Fibroblast of skin of abdomen (primary cell): Measurements from ENCODE around the gene WHAMM. TPM values are rescaled to one million over a fixed set of nuclear protein-coding genes. Genes with fewer than 3 reads are reported as not detected.
"Not testable (repeated sequence)": the region's sequence is repeated elsewhere in the genome, so short reads cannot be mapped to it uniquely, and the experiment has no call there.

Experiments
- DNase-seq: peaks from one replicate; pipeline ENCODE4 v3.0.0-alpha.2; 2013
- polyA plus RNA-seq, 2 experiments: library from polyadenylated mRNA; unstranded; fragments of 120-200 nt; gene quantifications; one replicate each; pipeline ENCODE4 v1.2.1, GENCODE V29; 2013; ENCODE audit not compliant: insufficient read length in 2 of 2

The WHAMM gene, protein sequence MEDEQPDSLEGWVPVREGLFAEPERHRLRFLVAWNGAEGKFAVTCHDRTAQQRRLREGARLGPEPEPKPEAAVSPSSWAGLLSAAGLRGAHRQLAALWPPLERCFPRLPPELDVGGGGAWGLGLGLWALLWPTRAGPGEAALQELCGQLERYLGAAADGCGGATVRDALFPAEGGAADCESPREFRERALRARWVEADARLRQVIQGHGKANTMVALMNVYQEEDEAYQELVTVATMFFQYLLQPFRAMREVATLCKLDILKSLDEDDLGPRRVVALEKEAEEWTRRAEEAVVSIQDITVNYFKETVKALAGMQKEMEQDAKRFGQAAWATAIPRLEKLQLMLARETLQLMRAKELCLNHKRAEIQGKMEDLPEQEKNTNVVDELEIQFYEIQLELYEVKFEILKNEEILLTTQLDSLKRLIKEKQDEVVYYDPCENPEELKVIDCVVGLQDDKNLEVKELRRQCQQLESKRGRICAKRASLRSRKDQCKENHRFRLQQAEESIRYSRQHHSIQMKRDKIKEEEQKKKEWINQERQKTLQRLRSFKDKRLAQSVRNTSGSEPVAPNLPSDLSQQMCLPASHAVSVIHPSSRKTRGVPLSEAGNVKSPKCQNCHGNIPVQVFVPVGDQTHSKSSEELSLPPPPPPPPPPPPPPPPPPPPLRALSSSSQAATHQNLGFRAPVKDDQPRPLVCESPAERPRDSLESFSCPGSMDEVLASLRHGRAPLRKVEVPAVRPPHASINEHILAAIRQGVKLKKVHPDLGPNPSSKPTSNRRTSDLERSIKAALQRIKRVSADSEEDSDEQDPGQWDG
- polyA plus RNA-seq (2013, experiment 1 of 2; ENCODE audit: insufficient read length): 4.5 TPM
- 5.2 TPM for polyA plus RNA-seq (2013, experiment 2 of 2; ENCODE audit: insufficient read length)

DNA sequence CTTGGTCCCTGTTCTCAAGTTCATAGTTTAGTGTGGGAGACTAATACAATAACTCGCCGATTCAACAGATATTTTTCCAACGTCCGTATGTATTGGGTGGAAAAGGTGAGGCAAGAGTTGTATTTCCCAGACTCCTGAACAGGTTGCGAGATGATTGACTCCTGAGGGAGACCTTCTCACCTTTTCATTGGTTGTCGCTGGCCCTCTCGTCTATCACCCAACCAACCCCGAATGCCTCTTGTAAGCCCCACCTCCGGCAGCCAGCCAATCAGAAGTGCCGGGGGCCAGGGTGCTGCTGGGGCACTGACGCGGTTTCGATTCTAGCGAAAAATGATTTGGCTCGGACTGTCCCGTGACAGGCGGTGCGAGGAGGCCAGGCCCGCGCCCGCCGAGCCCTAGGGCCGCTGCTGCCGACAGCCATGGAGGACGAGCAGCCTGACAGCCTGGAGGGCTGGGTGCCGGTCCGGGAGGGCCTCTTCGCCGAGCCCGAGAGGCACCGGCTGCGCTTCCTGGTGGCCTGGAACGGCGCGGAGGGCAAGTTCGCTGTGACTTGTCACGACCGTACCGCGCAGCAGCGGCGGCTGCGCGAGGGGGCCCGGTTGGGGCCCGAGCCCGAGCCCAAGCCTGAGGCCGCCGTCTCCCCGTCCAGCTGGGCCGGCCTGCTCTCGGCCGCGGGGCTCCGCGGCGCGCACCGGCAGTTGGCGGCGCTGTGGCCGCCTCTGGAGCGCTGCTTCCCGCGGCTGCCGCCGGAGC is at the start of gene WHAMM:
Gene WHAMM, plus strand, starts transcription at position 321 of the 753 bp plus-strand sequence. Its CDS starts 99 bp downstream, at position 420.
- DNase-seq: peak; percentile 98

DNA sequence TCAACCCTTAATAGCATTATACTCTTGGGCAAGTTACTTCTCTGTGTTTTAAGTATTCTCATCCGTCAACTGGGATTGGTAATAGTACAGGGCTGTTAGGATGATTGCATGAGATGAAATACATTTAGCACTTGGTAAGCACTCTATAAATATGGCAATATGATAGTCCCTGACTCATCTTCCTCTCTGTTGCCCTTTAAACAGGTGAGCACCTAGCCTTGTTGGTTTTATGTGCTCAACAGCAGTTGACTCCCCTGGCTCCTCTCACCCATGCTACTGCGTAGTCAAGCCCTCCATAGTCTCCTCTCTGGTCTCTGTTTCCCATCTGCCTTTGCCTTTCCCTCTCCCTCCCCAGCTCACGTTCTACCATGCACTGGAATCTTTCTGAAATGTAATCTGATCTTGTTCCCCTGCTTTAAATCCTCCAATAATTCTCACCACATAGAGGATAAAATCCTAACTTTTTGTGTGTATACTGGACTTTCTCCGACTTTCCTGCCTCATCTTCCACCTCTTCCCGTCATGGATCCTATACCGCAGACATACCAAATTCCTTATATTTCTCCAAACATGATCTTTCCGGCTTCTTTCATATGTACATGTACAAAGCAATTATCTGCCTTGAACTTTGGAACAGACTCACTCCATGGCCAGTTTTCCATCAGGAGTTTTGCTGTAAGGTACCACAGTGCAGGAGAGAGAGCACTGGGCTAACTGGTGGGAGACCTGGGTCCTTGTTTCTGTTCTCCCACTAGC is 45.9 kb upstream of the WHAMM start:
- DNase-seq: no peak

DNA sequence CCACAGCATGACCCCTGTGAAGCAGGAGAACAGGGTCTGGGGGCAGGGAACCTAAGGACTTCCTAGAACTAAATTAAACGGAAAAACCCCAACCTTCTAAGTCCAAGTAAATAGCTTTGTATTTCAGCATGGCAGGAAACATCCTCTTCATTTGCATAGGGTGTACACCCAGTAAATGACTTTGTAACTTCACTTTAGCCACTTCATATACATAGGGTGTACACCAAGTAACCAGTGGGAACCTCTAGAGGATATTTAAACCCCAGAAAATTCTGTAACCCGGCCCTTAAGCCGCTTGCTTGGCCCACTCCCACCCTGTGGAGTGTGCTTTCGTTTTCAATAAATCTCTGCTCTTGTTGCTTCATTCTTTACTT is 45.3 kb upstream of the WHAMM start:
- no peak for DNase-seq

DNA sequence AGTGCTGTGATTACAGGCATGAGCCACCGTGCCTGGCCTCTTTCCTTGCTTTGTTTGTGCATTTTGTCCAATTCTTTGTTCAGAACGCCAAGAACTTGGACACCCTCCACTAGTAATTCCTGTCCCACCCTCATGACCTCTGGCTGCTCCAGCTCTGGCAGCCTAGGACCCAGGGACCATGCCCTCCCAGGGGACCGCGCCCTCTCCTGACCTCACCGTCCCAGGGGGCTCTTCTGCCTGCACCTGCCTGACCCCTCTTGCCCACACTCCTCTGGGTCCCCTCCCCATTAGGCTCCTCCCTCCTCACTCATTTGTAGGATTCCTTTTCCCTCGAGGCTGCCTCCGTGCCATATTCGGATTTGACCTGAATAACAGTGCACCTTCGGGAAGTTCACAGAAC is 44.7 kb upstream of the WHAMM start:
- no peak for DNase-seq

DNA sequence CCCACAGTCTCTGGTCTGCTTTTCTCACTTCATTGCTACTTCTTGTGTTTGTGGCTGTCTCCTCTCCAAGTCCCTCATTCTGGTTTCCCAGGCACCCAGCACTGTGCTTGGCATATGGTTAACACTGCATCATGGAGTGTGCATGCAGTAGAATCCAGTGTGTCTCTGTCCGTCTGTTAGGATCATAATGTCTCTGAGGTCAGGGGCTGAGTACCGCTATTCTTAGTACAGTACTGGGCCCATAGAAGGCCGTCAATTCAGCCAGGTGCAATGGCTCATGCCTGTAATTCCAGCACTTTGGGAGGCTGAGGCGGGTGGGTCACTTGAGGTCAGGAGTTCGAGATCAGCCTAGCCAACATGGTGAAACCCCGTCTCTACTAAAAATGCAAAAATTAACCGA is 43.2 kb upstream of the WHAMM start:
- not testable (repeated sequence) for DNase-seq

DNA sequence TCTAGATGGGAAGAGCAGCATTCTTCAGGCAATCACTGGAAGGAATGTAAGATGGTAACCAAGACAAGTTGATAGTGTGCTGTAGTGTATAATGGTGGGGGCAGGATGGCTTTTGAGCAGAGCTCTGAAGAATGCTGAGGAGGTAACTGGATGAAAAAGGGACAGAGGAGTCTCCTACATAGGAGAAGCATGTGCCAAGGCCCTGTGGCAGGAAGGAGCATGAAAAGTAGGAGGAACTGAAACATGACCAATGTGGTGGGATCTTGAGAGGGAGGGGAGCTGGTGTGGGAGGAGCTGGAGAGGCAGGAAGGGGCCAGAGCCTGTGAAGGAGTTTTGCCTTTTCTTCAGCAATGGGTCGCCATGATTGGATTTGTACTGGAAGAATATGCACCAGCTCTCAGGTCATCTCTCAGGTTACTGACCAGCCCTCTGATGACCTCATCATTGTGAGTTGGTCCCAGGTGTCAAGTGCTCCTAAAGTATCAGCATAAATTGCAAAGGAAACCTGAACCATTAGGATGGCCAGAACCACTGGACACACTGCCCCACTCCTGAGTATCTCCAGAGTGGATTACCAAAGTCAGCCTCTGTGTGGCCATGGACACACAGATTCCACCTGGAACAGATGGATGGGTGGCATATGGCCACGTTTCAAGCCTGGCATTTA is 42.1 kb upstream of the WHAMM start:
- no peak for DNase-seq

DNA sequence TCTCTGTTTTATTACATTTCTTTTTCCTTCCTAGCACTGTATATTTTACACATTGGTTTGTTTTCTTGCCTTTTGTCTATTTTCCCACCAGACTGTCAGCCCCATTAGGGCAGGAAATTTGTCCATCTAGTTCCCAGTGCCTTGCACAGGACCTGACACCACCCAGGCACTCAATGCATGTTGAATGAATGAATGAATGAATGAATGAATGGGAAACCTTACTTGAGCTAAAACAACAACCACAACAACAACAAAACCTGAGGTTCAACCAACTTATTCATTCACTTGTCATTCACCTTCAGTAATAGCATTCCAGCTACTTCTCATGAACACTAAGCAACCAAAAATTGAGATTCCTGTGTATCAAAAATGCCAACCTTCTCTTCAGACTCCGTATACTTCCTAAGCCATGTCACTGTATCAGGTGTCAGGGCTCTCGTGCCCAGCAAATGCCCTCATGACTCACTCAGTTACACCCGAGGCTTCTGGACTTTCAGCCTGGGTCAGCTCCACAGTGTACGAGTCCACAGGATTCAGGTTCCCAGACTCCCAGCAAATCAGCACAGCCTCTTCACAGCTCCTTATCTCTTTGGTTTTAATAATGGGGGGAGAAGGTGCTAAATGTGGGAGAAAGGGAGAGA is 40.9 kb upstream of the WHAMM start:
- no peak for DNase-seq

DNA sequence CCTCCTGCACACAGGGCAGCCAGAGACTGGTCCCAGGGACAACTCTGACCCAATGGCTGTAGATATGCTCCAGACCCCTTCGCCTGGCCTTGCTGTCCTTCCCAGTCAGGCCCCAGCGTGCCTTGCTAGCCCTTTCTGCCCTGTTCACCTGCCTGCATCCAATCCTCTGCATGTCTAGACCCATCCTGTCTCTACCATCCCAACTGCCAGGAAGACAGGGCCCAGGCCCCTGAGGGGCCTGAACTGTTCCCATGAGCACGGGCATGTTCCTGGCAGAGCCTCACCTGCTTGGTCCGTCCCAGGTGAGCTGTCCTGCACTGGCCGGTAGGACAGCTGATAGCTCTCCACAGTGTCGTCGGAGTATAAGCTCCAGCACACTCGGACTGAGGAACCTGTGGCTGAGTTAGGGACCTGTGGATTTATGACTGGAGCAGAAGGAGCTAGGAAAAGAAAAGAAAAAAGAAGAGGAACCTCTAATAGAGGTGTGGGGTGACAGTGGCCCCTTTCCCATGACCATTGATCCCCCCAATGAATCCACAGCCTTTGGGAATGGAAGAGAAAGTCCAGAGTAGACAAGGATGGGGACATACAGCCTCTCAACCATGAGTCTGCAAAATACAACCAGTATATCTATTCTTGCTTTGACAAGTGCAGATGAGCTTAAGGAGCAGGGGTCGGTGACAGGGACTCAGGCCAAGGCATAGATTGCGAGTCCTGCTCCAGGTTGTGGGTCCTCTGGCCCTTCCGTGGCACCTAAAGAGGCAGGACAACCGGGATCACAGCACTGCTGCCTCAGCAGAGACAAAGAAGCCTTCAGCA is 37.4 kb upstream of the WHAMM start:
- no peak for DNase-seq

DNA sequence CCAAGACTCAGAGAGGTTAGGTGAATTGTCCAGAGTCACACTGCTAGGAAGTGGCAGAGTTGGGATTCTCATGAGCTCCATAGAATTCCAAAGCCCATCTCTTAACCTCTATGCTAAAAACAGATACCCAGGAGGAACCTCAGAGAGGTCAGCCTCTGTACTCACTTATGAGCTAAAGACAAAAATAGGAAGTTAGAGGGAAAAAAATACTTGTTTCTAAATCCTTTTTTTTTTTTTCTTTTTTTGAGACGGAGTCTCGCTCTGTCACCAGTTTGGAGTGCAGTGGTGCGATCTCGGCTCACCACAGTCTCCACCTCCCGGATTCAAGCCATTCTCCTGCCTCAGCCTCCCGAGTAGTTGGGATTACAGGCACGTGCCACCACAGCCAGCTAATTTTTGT is 34.9 kb upstream of the WHAMM start:
- DNase-seq: no peak

DNA sequence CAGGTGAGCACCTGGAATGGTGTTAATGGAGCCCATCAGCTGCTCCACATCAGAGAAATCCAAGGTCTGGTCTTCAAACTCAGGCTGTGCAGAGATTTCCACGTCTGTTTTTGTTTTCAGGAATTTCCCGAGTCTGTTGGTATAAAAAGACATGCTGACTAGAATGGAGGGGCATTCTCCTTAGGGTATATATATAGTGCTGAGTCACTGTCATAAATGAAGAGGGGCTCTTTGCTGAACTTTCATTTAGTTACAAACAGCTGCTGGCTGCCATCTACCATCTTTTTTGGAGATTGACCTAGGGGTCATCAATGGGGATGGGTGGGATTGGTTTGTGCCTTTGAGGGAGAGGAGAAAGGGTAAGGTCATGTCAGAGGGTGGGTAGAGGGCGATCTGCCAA is 30.7 kb upstream of the WHAMM start:
- no peak for DNase-seq

DNA sequence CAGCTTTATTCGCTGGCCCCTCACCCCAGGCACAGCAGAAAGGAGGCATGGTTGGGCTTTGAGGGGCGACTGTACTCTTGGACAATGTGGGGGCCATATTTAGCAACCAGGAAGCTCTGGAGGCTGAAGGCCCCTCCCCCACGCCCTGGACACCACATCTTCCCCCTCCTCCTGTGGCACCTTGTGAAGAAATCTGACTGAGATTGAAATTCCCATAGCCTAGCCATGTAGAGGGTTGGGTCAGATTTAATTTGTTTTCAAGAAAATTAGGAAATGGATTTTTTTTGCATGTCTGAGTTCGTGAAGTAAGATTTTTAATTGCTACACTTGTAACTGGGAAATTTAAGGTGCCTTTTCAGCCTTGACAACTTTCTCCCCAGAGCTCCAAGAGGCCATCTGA is 28.1 kb upstream of the WHAMM start:
- DNase-seq: no peak

DNA sequence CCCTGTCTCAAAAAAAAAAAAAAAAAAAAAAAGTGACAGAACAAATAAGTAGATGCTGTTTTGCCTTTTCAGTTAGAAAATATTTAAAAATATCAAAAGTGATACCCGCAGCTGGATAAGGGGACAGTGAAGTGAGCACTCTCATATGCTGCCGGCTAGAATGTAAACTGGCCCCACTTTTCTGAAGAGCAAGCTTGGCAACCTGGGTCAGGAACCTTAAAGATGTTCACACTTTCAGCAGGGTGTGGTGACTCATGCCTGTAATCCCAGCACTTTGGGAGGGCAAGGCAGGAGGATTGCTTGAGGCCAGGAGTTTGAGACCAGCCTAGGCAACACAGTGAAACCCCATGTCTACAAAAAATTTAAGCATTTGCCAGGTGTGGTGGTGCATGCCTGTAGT is 20.9 kb upstream of the WHAMM start:
- DNase-seq: no peak

DNA sequence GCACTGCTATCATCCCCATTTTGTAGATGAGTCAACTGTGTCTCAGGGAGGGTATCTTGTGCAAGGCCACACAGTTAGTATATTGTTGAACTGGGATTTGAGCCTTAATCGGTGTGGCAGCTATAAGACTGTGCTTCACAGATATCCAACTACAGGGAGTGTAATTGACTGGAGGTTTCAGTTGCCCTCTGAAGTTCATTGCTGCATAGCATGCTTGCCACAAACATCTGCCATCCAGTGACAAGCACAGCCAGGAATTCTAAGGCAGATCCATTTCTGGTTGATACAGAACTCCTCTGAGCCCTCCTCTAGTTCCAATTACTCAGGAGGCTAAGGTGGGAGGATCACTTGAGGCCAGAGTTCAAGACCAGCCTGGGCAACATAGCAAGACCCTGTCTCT is 19.9 kb upstream of the WHAMM start:
- no peak for DNase-seq

DNA sequence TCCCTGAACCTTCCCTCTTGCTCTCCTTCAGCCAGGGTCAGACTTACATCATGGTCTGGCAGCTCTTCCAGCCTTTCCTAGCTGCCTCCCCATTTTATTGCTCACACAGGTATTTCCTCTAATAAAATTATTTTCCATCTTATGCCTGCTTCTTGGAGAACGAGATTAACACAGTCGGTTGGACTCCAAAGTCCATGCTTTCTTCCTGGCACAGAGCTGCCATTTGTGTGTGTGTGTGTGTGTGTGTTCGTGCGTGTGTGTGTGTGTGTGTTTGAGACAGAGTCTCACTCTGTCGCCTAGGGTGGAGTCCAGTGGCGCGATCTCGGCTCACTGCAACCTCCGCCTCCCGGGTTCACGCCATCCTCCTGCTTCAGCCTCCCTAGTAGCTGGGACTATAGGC is 19.1 kb upstream of the WHAMM start:
- no peak for DNase-seq

DNA sequence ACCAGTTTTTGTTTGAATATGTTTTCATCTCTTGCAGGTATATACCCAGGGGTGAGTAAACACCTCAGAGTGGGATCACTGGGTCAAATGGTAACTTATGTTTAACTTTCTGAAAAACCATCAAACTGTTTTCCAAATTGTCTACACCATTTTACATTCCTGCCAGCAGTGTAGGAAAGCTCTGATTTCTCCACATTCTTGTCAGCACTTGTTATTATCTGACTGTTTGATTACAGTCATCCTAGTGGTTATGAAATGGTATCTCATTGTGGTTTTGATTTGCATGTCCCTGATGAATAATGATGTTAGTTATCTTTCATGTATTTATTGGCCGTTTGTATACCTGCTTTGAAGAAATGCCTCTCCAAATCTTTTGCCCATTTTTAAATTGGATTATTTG is 17.4 kb upstream of the WHAMM start:
- DNase-seq: no peak

DNA sequence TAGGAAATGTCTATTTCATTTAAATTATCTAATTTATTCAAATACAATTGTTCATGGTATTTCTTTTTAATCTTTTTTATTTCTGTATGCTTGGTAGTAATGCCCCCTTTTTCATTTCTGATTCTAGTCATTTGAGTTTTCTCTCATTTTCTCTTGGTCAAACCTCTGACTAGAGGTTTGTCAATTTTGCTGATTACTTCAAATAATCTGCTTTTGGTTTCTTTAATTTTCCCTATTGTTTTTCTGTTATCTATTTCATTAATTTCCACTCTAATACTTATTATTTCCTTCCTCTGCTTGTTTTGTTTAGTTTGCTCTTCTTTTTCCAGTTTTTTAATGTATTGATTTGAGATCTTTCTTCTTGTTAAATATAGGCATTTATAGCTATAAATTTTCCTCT is 15.7 kb upstream of the WHAMM start:
- no peak for DNase-seq

DNA sequence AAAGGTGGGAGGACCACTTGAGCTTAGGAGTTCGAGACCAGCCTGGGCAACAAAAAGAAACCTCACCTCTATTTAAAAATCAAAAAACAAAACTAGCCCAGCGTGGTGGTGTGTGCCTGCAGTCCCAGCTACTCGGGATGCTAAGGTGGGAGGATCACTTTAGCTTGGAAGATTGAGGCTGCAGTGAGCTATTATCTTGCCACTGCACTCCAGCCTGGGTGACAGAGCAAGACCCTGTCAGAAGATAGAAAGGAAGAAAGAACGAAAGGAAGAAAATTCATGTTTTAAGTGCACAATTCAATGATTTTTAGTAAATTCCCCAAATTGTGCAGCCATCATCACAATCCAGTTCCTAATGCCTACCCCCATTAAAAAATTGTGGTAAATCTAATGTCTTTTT is 11.3 kb upstream of the WHAMM start:
- DNase-seq: no peak

DNA sequence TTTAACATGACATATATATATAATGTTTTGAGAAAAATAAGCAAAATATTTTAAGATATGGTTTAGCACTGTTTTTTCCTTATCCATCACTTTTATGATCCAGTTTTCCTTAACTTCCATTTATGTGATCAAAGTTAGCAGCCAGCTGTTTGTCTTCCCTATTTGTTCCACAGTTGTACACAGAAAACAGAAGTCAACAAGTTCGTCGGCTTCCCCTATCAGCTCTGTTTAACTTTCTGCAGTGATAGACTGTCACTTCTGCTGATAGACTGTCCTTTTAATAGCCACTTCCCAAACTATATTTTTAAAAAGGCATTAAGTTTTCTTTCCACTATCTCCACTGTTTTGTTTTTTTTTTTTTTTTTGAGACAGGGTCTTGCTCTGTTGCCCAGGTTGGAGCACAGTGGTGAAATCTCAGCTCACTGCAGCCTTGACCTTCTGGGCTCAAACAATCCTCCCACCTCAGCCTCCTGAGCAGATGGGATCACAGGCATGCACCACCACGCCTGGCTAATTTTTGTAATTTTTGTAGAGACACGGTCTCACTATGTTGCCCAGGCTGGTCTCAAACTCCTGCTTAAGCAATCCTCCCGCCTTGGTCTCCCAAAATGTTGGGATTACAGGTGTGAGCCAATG is 10.8 kb upstream of the WHAMM start:
- no peak for DNase-seq

DNA sequence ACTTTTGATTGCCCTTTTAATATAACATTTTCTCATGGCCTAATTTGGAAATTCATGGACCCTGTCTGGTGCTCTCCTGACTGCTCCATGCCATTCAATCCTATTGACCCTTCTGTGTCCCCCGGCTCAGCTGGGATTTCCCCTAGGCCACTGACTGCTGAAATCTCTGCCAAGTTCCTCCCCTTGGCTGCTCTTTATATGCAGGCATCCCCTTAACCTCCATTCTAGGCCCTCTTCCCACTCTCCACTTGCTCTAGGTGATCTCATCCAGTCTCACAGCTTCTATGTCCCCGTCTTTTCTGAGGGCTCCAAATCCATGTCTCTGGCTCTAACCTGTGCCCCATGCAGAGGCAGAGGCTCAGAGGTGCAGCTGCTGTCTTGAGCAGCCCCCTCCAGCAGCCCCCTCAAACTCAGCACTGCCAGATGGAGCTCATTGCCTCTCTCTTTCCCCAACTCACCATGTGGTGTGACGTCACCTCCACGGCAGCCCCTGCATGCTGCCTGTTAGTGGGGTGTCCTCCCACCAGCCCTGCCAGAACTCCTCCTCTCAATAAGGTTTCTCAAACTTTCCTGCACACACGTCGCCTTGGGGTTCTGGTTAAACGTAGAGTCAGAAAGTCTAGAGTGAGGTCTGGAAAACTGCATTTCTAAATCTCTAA is 10.1 kb upstream of the WHAMM start:
- no peak for DNase-seq
